HEK293T (cell line): Measurements from ENCODE around the gene DNASE1L1.

Experiments used
- BHLHE40 ChIP-seq: fragments of 450-650 bp; IDR thresholded peaks from 2 replicates; pipeline ENCODE4 v1.6.1; 2016; ENCODE audit warnings: mild to moderate bottlenecking, moderate library complexity, borderline replicate concordance
- ELF4 ChIP-seq: fragments of 450-650 bp; IDR thresholded peaks from 2 replicates; pipeline ENCODE4 v1.6.1; 2017; ENCODE audit warnings: antibody characterized with exemption
- FOXA1 ChIP-seq: fragments of 450-650 bp; IDR thresholded peaks from 2 replicates; pipeline ENCODE4 v1.6.1; 2016; ENCODE audit warnings: mild to moderate bottlenecking
- FOXK2 ChIP-seq: fragments of 450-650 bp; IDR thresholded peaks from 2 replicates; pipeline ENCODE4 v1.6.1; 2016; ENCODE audit warnings: mild to moderate bottlenecking
- FOXM1 ChIP-seq: fragments of 450-650 bp; IDR thresholded peaks from 2 replicates; pipeline ENCODE4 v1.6.1; 2017; ENCODE audit warnings: mild to moderate bottlenecking, borderline replicate concordance
- L3MBTL2 ChIP-seq: fragments of 450-650 bp; conservative IDR thresholded peaks from 2 replicates; pipeline ENCODE4 v1.6.1; 2016; ENCODE audit warnings: mild to moderate bottlenecking
- NFRKB ChIP-seq: fragments of 450-650 bp; IDR thresholded peaks from 2 replicates; pipeline ENCODE4 v1.6.1; 2016; ENCODE audit warnings: mild to moderate bottlenecking, moderate library complexity
- SP1 ChIP-seq: fragments of 450-650 bp; IDR thresholded peaks from 2 replicates; pipeline ENCODE4 v1.6.1; 2017
- SUZ12 ChIP-seq: fragments of 450-650 bp; IDR thresholded peaks from 2 replicates; pipeline ENCODE4 v1.6.1; 2016; ENCODE audit warnings: mild to moderate bottlenecking
- TARDBP ChIP-seq: fragments of 450-650 bp; IDR thresholded peaks from 2 replicates; pipeline ENCODE4 v1.6.1; 2016
- ZNF384 ChIP-seq: fragments of 450-650 bp; IDR thresholded peaks from 2 replicates; pipeline ENCODE4 v1.6.1; 2016
- TF ChIP-seq, protein P1 (sequence below): fragments of 450-650 bp; IDR thresholded peaks from 2 replicates; pipeline ENCODE4 v1.6.1; 2016

DNA sequence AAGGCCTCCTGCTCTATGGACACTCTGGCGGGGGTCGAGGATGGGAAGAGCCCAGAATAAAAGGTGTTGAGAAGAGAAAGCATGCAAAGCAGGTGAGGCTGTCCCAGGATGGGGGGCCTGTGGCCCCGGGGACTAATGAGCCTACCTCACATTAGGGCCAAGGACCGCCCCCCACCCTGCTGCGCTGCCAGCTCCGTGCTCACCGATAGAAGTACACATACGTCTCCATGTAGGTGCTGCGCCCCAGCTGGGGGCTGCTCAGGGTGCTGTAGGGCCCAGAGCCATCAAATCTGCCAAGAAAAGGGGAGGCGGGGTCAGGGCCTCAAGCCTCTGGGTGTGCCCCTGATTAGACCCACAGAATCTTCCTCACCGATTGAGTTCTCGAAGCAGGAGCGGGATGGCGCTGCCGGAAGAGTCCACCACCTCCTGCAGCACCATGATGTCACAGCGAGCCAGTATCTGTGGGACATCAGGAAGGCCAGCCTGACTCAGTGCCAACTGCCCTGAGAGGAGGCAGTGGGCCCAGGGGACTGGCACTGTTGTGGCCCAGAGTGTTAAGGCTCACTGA, 4.3 kb downstream of the DNASE1L1 start:
- TF ChIP-seq FOXM1 (no peak), SUZ12 (no peak), BHLHE40 (no peak), TARDBP (no peak), ELF4 (no peak), FOXK2 (no peak), ZNF384 (no peak), SP1 (no peak), NFRKB (no peak), FOXA1 (no peak), L3MBTL2 (no peak)
- TF ChIP-seq, protein P1, sequence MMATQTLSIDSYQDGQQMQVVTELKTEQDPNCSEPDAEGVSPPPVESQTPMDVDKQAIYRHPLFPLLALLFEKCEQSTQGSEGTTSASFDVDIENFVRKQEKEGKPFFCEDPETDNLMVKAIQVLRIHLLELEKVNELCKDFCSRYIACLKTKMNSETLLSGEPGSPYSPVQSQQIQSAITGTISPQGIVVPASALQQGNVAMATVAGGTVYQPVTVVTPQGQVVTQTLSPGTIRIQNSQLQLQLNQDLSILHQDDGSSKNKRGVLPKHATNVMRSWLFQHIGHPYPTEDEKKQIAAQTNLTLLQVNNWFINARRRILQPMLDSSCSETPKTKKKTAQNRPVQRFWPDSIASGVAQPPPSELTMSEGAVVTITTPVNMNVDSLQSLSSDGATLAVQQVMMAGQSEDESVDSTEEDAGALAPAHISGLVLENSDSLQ = no peak
